ACC112 (cell line): ENCODE results near the gene AFF4.

Experiments
- H2AFZ ChIP-seq: fragments of 200-600 bp; sonication (generic); one replicate; pipeline ENCODE4 v1.6.0; 2017; ENCODE audit warnings: antibody characterized with exemption, low read length; ENCODE audit not compliant: unreplicated experiment
- H3K27ac ChIP-seq: fragments of 200-600 bp; sonication (generic); 2 replicates; pipeline ENCODE4 v1.5.1; 2014; ENCODE audit warnings: low read depth, mild to moderate bottlenecking, antibody characterized with exemption, low read length, moderate library complexity
- H3K27me3 ChIP-seq: fragments of 200-600 bp; sonication (generic); 2 replicates; pipeline ENCODE4 v1.6.1; 2014; ENCODE audit warnings: mild to moderate bottlenecking, antibody characterized with exemption, low read length, moderate library complexity, mixed read lengths; ENCODE audit not compliant: insufficient read depth
- H3K36me3 ChIP-seq: fragments of 200-600 bp; sonication (generic); 2 replicates; pipeline ENCODE4 v1.6.1; 2016; ENCODE audit warnings: mild to moderate bottlenecking, antibody characterized with exemption, low read length, moderate library complexity, mixed read lengths; ENCODE audit not compliant: insufficient read depth
- H3K4me1 ChIP-seq: fragments of 200-600 bp; sonication (generic); one replicate; pipeline ENCODE4 v1.6.1; 2016; ENCODE audit warnings: low read length, mixed read lengths; ENCODE audit not compliant: insufficient read depth, unreplicated experiment, control insufficient read depth
- H3K4me3 ChIP-seq: fragments of 200-600 bp; sonication (generic); 2 replicates; pipeline ENCODE4 v1.5.1; 2014; ENCODE audit warnings: mild to moderate bottlenecking, low read depth, low read length
- H3K79me2 ChIP-seq: fragments of 200-600 bp; sonication (generic); one replicate; pipeline ENCODE4 v1.6.0; 2016; ENCODE audit warnings: low read length; ENCODE audit not compliant: control insufficient read depth, unreplicated experiment, insufficient read depth

AFF4 gene

DNA sequence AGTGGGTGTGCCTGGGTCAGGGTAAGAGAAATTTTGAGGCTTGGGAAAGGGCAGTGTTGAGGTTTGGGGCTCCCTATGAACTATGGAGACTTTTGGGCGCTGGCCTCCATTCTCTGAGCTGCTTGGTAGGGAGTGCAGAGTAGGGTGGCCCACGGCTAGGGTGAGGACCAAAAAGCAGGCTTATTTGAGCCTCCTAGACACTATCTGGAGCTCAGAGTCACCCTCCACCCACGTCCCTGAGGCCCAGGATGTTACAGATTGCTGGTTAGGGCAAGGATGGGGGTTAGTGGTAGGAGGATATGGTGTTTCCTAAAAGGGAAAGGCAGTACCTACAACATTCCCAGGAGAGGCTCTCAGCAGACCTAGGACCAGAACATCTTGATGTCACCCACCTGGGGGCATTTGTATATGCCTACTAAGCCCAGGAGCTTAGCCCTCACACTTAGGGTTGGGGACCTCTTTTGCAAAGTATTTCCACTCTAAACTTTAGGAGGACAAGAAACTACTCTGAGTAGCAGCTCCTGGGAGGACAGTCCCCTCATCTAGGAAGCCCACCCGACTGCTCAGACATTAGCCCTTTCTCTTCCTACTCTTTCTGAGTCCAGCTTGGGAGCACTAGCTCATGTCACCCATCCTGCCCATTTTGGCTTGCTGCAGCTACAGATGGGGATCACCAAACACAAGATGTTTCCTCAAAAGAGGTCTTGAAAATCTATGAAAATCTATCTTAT is 135.3 kb downstream of the AFF4 start:
- no peak overlapping the region for H3K4me3 ChIP-seq
- peaks cover 10% of the 10 kb centered on the region for H3K79me2 ChIP-seq
- H2AFZ ChIP-seq = no peak overlapping the region
- H3K27me3 ChIP-seq = no peaks in the 10 kb centered on the region
- H3K27ac ChIP-seq = no peak overlapping the region
- H3K4me1 ChIP-seq = no peaks in the 10 kb centered on the region
- no peaks in the 10 kb centered on the region for H3K36me3 ChIP-seq

DNA sequence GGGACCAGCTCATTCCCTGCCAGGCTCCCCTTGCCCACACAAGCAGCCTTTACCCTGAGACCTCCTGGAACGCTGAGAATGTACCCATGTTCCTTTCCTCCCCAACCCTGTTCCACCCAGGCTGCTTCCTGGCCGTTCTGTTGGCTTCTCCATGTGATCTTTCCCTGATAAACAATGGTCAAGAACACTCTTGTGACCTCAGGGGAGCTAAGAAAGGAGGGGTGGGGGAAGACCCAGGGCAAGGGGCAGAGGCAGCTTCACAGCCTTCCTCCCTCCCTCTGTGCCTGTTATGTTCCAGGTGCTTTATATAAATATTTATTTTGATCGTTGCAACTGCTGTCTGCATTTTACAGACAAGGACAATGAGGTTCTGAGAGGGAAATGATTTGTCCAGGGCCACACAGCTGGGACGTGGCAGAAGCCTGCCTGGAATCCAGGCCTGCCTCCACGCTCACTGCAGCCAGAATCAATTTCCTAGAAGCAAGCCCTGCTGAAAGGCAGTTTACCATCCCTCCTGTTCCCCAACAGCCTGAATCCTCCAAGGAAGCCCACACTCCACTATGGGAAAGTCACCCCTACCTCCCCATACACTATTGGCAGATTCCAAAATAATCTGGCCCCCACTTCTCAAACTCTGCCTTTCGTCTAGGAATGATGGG is 136.9 kb downstream of the AFF4 start:
- no peaks in the 10 kb centered on the region for H3K4me1 ChIP-seq
- H3K36me3 ChIP-seq = no peaks in the 10 kb centered on the region
- H3K27me3 ChIP-seq = no peaks in the 10 kb centered on the region
- H3K27ac ChIP-seq = no peak overlapping the region
- no peak overlapping the region for H2AFZ ChIP-seq
- peaks cover 10% of the 10 kb centered on the region for H3K79me2 ChIP-seq
- H3K4me3 ChIP-seq = no peak overlapping the region

DNA sequence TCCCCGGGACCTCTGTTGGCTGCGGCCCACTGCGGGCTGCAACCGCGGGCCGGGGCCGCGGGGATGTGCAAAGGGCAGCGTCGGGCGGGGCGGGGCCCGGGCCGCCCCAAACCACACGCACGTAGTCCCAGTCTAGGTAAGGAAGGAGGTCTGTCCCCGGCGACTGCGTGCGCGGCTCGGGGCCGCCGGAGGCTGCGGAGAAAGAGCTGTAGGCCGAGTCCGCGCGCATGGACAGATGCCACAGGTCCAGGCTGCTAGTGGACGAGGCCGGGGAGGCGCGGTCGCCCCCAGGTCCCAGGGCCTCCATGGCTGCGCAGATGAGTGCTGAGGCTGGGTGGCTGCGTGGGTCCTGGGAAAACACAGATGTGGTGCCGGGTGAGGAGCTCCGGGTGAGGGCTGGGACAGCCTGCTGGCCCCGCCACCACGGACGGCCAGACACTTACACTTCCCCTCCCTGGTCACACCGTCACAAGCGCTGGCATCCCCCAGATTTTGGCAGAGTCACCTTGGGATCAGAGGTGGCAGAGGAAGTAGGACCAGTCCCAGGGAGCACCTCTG is 137.5 kb downstream of the AFF4 start:
- Histone ChIP-seq H3K27me3 (no peaks in the 10 kb centered on the region), H3K27ac (no peak overlapping the region), H3K4me3 (no peak overlapping the region), H3K4me1 (no peaks in the 10 kb centered on the region), H3K36me3 (no peaks in the 10 kb centered on the region), H2AFZ (no peak overlapping the region), H3K79me2 (peaks cover 10% of the 10 kb centered on the region)
